Glutamatergic neuron (in vitro differentiated cells): ENCODE data around the gene TTC39A. TPM values are rescaled to one million over a fixed set of nuclear protein-coding genes. Genes with fewer than 3 reads are reported as not detected.

ENCODE experiments used
- DNase-seq: peaks from one replicate; pipeline ENCODE4 v3.0.0; 2022
- H3K27ac Mint-ChIP-seq: one replicate; pipeline ENCODE4 v1.8.0; 2020; ENCODE audit warnings: mild to moderate bottlenecking, mixed read lengths, inconsistent platforms; ENCODE audit not compliant: unreplicated experiment
- H3K27me3 Mint-ChIP-seq: one replicate; pipeline ENCODE4 v1.8.0; 2020; ENCODE audit warnings: mild to moderate bottlenecking, moderate library complexity, mixed read lengths, inconsistent platforms; ENCODE audit not compliant: unreplicated experiment
- H3K36me3 Mint-ChIP-seq: one replicate; pipeline ENCODE4 v1.8.0; 2020; ENCODE audit warnings: mild to moderate bottlenecking, mixed read lengths, inconsistent platforms; ENCODE audit not compliant: unreplicated experiment
- H3K4me1 Mint-ChIP-seq: one replicate; pipeline ENCODE4 v1.8.0; 2020; ENCODE audit warnings: mild to moderate bottlenecking, low read depth, mixed read lengths, inconsistent platforms; ENCODE audit not compliant: unreplicated experiment
- H3K4me3 Mint-ChIP-seq: one replicate; pipeline ENCODE4 v1.8.0; 2020; ENCODE audit warnings: mild to moderate bottlenecking, mixed read lengths, inconsistent platforms; ENCODE audit not compliant: unreplicated experiment
- H3K9me3 Mint-ChIP-seq: one replicate; pipeline ENCODE4 v1.8.0; 2020; ENCODE audit warnings: mild to moderate bottlenecking, moderate library complexity, mixed read lengths, inconsistent platforms; ENCODE audit not compliant: unreplicated experiment
- total RNA-seq: library from RNA; stranded (reverse); fragmentation: NEBNext Ultra II Directional; extraction: Animal tissue kit (Norgen Biotek cat#: 25700); gene quantifications from one replicate; pipeline ENCODE4 v1.2.1, GENCODE V29; 2021; ENCODE audit not compliant: unreplicated experiment
- TF ChIP-seq, protein P1 (sequence below): fragments of 200-600 bp; sonication (generic); IDR thresholded peaks from one replicate; pipeline ENCODE4 v1.5.0; 2021; ENCODE audit not compliant: partially characterized antibody, unreplicated experiment

Gene TTC39A
- total RNA-seq, 1 donor from 2014 or later, result 28.0 TPM

DNA sequence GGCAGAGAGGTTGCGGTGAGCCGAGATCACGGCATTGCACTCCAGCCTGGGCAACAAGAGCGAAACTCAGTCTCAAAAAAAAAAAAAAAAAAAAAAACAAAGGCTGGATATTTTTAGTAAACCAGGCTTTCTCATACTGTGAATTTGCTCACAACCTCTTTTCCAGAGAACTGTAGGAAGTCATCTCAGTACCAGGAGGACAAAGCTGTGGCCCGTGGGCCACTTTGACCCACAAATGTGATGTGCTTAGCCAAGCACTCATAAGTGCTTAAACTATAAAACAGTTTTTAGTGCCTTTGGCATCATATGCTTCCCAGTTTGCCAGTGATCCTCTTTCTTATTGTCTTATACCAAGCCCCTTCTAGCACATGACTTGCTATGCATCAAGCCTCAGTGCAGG lies 47.8 kb downstream of the TTC39A start:
- no peaks in the 10 kb centered on the region for H3K4me1 Mint-ChIP-seq
- no peak overlapping the region for H3K4me3 Mint-ChIP-seq
- no peaks in the 10 kb centered on the region for H3K36me3 Mint-ChIP-seq
- no peak overlapping the region for H3K27ac Mint-ChIP-seq
- TF ChIP-seq, protein P1, sequence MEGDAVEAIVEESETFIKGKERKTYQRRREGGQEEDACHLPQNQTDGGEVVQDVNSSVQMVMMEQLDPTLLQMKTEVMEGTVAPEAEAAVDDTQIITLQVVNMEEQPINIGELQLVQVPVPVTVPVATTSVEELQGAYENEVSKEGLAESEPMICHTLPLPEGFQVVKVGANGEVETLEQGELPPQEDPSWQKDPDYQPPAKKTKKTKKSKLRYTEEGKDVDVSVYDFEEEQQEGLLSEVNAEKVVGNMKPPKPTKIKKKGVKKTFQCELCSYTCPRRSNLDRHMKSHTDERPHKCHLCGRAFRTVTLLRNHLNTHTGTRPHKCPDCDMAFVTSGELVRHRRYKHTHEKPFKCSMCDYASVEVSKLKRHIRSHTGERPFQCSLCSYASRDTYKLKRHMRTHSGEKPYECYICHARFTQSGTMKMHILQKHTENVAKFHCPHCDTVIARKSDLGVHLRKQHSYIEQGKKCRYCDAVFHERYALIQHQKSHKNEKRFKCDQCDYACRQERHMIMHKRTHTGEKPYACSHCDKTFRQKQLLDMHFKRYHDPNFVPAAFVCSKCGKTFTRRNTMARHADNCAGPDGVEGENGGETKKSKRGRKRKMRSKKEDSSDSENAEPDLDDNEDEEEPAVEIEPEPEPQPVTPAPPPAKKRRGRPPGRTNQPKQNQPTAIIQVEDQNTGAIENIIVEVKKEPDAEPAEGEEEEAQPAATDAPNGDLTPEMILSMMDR, result no peak
- no peaks in the 10 kb centered on the region for H3K27me3 Mint-ChIP-seq
- H3K9me3 Mint-ChIP-seq, result peaks cover 2% of the 10 kb centered on the region
- no peak for DNase-seq

DNA sequence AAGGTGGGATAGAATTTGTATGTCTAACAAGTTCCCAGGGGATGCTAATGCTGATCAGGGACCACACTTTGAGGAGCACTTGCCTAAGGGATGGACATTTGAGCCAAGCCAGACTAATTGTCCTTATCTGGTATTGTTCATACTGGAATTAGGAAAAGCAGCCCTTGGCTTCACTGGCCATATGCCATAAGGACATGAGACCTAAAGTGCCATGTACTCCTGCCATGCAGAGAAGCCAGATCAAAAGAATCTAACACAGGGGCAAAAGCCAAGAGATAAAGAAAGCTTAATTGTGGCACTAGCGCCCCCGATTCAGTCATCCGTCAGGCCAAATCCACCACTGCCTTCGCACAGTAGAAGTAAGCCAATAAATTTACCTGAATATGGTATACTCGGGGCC lies 48.6 kb downstream of the TTC39A start:
- H3K4me1 Mint-ChIP-seq, result no peaks in the 10 kb centered on the region
- TF ChIP-seq, protein P1, result no peak
- no peaks in the 10 kb centered on the region for H3K27me3 Mint-ChIP-seq
- no peak overlapping the region for H3K27ac Mint-ChIP-seq
- DNase-seq, result no peak
- H3K4me3 Mint-ChIP-seq, result no peak overlapping the region
- peaks cover 2% of the 10 kb centered on the region for H3K9me3 Mint-ChIP-seq
- no peaks in the 10 kb centered on the region for H3K36me3 Mint-ChIP-seq

DNA sequence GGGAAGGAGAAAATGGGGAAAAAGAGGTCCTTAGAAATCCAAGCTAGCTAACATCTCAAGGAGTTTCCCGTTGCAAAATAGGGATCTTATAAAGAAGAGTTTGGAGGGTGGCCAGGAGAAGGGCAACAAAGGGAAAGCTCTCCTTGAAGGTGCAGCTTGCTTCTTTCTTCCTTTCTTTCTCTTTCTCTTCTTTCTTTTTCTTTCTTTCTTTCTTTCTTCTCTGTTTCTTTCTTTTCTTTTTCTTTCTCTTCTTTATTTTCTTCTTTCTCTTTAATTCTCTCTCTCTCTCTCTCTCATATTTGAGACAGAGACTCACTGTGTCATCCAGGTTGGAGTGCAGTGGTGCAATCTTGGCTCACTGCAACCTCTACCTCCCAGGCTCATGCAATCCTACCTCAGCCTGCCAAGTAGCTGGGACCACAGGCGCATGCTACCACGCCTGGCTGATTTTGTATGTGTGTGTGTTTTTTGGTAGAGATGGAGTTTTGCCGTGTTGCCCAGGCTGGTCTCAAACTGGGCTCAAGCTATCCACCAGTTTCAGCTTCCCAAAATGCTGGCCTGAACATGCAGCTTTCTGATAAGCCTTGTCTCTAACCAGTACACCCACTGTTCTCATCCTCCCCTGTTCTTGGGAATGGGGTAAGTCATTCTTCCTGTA lies 49.9 kb downstream of the TTC39A start:
- Mint-ChIP-seq H3K27me3 (no peaks in the 10 kb centered on the region), H3K4me3 (no peak overlapping the region), H3K36me3 (no peaks in the 10 kb centered on the region), H3K27ac (no peak overlapping the region), H3K9me3 (peaks cover 2% of the 10 kb centered on the region), H3K4me1 (no peaks in the 10 kb centered on the region)
- DNase-seq, result no peak
- TF ChIP-seq, protein P1, result no peak

DNA sequence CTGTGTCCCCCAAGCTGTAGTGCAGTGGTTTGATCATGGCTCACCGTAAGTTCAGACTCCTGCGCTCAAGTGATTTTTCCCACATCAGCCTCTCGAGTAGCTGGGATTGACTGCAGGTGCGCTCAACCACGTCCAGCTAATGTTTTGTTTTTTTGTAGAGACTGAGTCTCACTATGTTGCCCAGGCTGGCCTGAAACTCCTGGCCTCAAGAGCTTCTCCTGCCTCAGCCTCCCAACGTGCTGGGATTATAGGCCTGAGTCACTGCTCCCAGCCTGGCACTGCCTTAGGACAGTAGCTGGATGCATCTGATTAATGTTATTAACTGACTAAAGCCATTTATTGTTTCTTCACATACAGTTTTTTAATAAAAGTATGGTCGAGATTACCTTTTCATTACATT lies 54.1 kb downstream of the TTC39A start:
- Mint-ChIP-seq H3K36me3 (no peaks in the 10 kb centered on the region), H3K27ac (no peak overlapping the region), H3K4me3 (no peak overlapping the region), H3K27me3 (no peaks in the 10 kb centered on the region), H3K9me3 (peaks cover 2% of the 10 kb centered on the region), H3K4me1 (no peaks in the 10 kb centered on the region)
- no peak for DNase-seq
- TF ChIP-seq, protein P1, result no peak

DNA sequence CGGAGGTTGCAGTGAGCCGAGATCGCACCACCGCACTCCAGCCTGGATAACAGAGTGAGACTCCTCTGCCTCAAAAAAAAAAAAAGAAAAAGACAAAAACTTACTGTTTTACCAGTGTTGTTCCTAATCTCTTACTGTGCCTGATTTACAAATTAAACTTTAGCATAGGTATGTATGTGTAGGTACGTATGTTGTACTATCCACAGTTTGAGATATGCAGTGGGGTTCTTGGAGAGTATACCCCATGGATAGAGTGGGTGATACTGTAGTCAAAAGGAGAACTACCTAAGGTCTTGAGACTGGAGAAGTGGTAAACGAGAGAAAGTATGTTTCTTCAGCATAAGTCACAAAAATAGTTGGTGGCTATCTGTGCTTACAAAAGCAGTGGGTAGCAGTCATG lies 55.7 kb downstream of the TTC39A start:
- no peak overlapping the region for H3K27ac Mint-ChIP-seq
- H3K4me3 Mint-ChIP-seq, result no peak overlapping the region
- no peak for DNase-seq
- TF ChIP-seq, protein P1, result no peak
- H3K4me1 Mint-ChIP-seq, result peaks cover 2% of the 10 kb centered on the region
- H3K9me3 Mint-ChIP-seq, result no peaks in the 10 kb centered on the region
- H3K27me3 Mint-ChIP-seq, result no peaks in the 10 kb centered on the region
- no peaks in the 10 kb centered on the region for H3K36me3 Mint-ChIP-seq
